Gastrocnemius medialis (tissue), 4 donors: ENCODE measurements around the gene WDR77.

Source experiments
- POLR2A ChIP-seq, 2 donors: fragments of 450-650 bp; IDR thresholded peaks; one replicate each; pipeline ENCODE4 v1.6.1; 2017; ENCODE audit warnings: antibody characterized with exemption in 2 of 2, mild to moderate bottlenecking in 2 of 2, moderate library complexity in 2 of 2
- TF ChIP-seq, protein P1 (sequence below), 5 experiments: fragments of 450-650 bp in 3 of 5; fragments of 200-600 bp in 2 of 5; sonication (generic) in 2 of 5; IDR thresholded peaks in 4 of 5; conservative IDR thresholded peaks in 1 of 5; 1 replicate in 4 of 5; 2 replicates in 1 of 5; pipeline ENCODE4 v1.5.1; 2016 to 2019; ENCODE audit warnings: antibody characterized with exemption in 5 of 5, mild to moderate bottlenecking in 3 of 5, moderate library complexity in 3 of 5

DNA sequence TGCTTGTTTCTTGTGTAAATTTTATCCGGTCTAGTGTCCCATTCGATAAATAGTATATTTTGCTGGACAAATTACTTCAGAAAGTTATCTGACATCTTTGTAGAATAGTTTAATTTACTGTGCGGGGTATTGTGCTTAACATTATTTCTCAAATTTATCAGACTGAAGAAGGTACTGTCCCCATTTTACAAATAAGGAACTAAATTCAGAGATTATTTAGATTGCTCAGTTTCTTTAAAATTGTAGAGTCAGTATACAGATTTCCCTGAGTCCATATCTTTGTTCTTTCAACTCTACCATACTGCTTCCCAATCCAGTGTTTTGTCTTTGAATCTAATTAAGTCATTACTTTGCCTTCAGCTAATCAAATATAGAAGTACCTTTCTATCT, 6.6 kb upstream of the WDR77 start:
- TF ChIP-seq, protein P1, sequence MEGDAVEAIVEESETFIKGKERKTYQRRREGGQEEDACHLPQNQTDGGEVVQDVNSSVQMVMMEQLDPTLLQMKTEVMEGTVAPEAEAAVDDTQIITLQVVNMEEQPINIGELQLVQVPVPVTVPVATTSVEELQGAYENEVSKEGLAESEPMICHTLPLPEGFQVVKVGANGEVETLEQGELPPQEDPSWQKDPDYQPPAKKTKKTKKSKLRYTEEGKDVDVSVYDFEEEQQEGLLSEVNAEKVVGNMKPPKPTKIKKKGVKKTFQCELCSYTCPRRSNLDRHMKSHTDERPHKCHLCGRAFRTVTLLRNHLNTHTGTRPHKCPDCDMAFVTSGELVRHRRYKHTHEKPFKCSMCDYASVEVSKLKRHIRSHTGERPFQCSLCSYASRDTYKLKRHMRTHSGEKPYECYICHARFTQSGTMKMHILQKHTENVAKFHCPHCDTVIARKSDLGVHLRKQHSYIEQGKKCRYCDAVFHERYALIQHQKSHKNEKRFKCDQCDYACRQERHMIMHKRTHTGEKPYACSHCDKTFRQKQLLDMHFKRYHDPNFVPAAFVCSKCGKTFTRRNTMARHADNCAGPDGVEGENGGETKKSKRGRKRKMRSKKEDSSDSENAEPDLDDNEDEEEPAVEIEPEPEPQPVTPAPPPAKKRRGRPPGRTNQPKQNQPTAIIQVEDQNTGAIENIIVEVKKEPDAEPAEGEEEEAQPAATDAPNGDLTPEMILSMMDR (IDR thresholded peaks at IDR 0.05 in 4 of 5, conservative IDR thresholded peaks at IDR 0.05 in 1 of 5), result no peak
- TF ChIP-seq POLR2A (IDR thresholded peaks at IDR 0.05), result no peak
